Measurements from ENCODE around the gene SLC16A13. TPM values are rescaled to one million over a fixed set of nuclear protein-coding genes. Genes with fewer than 3 reads are reported as not detected.
A peak's percentile ranks its signal among the peaks of the same experiment; 100 is the strongest.

The SLC16A13 gene
- total RNA-seq, 1 experiment from 2014 or later = 11.7 TPM

DNA sequence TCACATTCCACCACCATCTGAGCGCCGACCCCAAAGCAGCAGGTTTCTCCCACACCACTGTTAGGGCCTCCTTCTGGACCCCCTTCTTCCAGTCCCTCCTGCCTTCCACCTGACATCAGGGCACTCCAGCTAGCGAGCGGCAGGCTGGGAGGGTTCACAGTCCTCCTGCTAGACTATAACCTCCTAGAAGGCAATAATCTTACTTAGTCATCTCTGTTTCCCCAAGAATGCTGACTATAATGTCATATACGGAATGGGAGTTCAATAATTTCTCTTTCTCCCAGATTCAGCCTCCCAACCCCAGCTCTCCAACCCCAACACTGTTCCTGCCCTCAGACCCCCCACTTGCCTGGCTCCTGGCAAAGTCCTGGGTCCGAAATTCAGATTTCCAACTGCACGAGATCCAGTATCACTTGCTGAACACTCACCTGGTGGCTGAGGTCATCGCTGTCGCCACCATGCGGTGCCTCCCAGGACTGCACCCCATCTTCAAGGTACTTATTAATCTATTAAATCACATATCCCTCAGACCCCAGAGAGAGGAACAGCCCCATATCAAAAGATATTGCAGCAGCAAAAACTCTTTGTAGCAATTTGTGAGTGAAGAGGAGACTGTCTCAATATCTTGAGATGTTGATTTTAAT lies 34.4 kb upstream of the SLC16A13 start:
- ChIA-PET CTCF (no interaction called here), POLR2A (ENCODE audit: low non-redundant PET) (no interaction called here)
- DNase-seq (ENCODE audit: low spot score) = no peak

GRCh38 chr17:7002288-7003047 lies 33.3 kb upstream of the SLC16A13 start:
- CTCF ChIA-PET = interaction anchor here (2.4 kb wide), 1 partner anchor 88 kb away, joined by 40 read pairs; no protein-coding TSS in a partner anchor
- no peaks in the 10 kb centered on the region for H3K9me3 ChIP-seq (ENCODE audit: low read depth, low read length, poor library complexity, severe bottlenecking)
- no peak overlapping the region for H3K4me3 ChIP-seq (ENCODE audit: low read depth, low read length, poor library complexity, severe bottlenecking)
- no peaks in the 10 kb centered on the region for H3K27me3 ChIP-seq (replicated peaks; ENCODE audit: insufficient read depth, low read depth, low read length, poor library complexity)
- no TSS peak for BruUV-seq (replicated peaks)
- H3K27ac ChIP-seq (ENCODE audit: low read depth, low read length, poor library complexity, severe bottlenecking) = no peak overlapping the region
- H3K4me1 ChIP-seq (ENCODE audit: insufficient read depth, low read length, poor library complexity, severe bottlenecking) = no peaks in the 10 kb centered on the region
- DNase-seq (ENCODE audit: low spot score) = no peak
- POLR2A ChIA-PET (ENCODE audit: low non-redundant PET) = no interaction called here
- peaks cover 10% of the 10 kb centered on the region for H3K36me3 ChIP-seq (ENCODE audit: insufficient read depth, low read length, poor library complexity, severe bottlenecking)
- intact Hi-C loops (cut with micrococcal nuclease; ENCODE audit: unreplicated experiment) = loop anchor here (5.0 kb wide), 1 partner anchor 160 kb away; no protein-coding TSS in a partner anchor
- no peak for TF ChIP-seq EZH2 (IDR thresholded peaks at IDR 0.05; ENCODE audit: borderline replicate concordance, low read depth, low read length, poor library complexity, severe bottlenecking)
- TF ChIP-seq, protein P1, sequence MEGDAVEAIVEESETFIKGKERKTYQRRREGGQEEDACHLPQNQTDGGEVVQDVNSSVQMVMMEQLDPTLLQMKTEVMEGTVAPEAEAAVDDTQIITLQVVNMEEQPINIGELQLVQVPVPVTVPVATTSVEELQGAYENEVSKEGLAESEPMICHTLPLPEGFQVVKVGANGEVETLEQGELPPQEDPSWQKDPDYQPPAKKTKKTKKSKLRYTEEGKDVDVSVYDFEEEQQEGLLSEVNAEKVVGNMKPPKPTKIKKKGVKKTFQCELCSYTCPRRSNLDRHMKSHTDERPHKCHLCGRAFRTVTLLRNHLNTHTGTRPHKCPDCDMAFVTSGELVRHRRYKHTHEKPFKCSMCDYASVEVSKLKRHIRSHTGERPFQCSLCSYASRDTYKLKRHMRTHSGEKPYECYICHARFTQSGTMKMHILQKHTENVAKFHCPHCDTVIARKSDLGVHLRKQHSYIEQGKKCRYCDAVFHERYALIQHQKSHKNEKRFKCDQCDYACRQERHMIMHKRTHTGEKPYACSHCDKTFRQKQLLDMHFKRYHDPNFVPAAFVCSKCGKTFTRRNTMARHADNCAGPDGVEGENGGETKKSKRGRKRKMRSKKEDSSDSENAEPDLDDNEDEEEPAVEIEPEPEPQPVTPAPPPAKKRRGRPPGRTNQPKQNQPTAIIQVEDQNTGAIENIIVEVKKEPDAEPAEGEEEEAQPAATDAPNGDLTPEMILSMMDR (conservative IDR thresholded peaks at IDR 0.05; ENCODE audit: low read depth, low read length) = no peak

More for the DNA sequence above, 34.4 kb upstream of the SLC16A13 start:
- no peak for TF ChIP-seq EZH2 (IDR thresholded peaks at IDR 0.05; ENCODE audit: borderline replicate concordance, low read depth, low read length, poor library complexity, severe bottlenecking)
- TF ChIP-seq, protein P1 (conservative IDR thresholded peaks at IDR 0.05; ENCODE audit: low read depth, low read length) = peak; percentile 48; the same call in 1 of the 2 replicates
- Histone ChIP-seq H3K4me3 (ENCODE audit: low read depth, low read length, poor library complexity, severe bottlenecking) (no peak overlapping the region), H3K36me3 (ENCODE audit: insufficient read depth, low read length, poor library complexity, severe bottlenecking) (peaks cover 10% of the 10 kb centered on the region), H3K27me3 (replicated peaks; ENCODE audit: insufficient read depth, low read depth, low read length, poor library complexity) (no peaks in the 10 kb centered on the region), H3K27ac (ENCODE audit: low read depth, low read length, poor library complexity, severe bottlenecking) (no peak overlapping the region), H3K4me1 (ENCODE audit: insufficient read depth, low read length, poor library complexity, severe bottlenecking) (no peaks in the 10 kb centered on the region), H3K9me3 (ENCODE audit: low read depth, low read length, poor library complexity, severe bottlenecking) (no peaks in the 10 kb centered on the region)
- intact Hi-C loops (cut with micrococcal nuclease; ENCODE audit: unreplicated experiment) = loop anchor here (5.0 kb wide), 1 partner anchor 159 kb away; no protein-coding TSS in a partner anchor
- no TSS peak for BruUV-seq (replicated peaks)

DNA sequence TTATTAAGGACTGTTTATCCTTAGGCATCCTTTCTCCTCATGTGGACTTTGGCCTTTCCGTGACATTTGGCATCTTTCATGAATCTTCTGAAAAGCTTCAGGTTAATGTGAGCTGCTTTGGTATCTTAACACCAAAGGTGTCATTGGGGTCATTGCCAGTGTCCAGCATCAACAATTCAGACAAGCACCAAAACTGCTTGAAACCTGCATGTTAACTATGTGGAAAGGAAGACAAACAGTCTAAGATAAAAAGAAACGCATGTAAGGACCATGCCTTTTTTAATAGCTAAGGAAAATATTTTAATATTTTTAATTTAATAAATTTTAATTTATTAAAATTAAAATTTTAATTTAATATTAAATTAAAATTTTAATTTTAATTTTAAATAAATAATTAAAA lies 32.1 kb upstream of the SLC16A13 start:
- Histone ChIP-seq H3K4me1 (ENCODE audit: insufficient read depth, low read length, poor library complexity, severe bottlenecking) (no peaks in the 10 kb centered on the region), H3K27me3 (replicated peaks; ENCODE audit: insufficient read depth, low read depth, low read length, poor library complexity) (no peaks in the 10 kb centered on the region), H3K36me3 (ENCODE audit: insufficient read depth, low read length, poor library complexity, severe bottlenecking) (peaks cover 10% of the 10 kb centered on the region), H3K27ac (ENCODE audit: low read depth, low read length, poor library complexity, severe bottlenecking) (no peak overlapping the region), H3K9me3 (ENCODE audit: low read depth, low read length, poor library complexity, severe bottlenecking) (no peaks in the 10 kb centered on the region), H3K4me3 (ENCODE audit: low read depth, low read length, poor library complexity, severe bottlenecking) (no peak overlapping the region)
- TF ChIP-seq EZH2 (IDR thresholded peaks at IDR 0.05; ENCODE audit: borderline replicate concordance, low read depth, low read length, poor library complexity, severe bottlenecking) = no peak
- TF ChIP-seq, protein P1 (conservative IDR thresholded peaks at IDR 0.05; ENCODE audit: low read depth, low read length) = no peak
- POLR2A ChIA-PET (ENCODE audit: low non-redundant PET) = no interaction called here
- no TSS peak for BruUV-seq (replicated peaks)
- intact Hi-C loops (cut with micrococcal nuclease; ENCODE audit: unreplicated experiment) = loop anchor here (5.0 kb wide), 1 partner anchor 161 kb away; no protein-coding TSS in a partner anchor
- DNase-seq (ENCODE audit: low spot score) = no peak
- CTCF ChIA-PET = interaction anchor here (0.7 to 2.4 kb wide), 5 partner anchors 89 to 342 kb away, joined by 3 to 40 read pairs (median 4); no protein-coding TSS in a partner anchor
